ENCODE results near the gene UFSP1.

DNA sequence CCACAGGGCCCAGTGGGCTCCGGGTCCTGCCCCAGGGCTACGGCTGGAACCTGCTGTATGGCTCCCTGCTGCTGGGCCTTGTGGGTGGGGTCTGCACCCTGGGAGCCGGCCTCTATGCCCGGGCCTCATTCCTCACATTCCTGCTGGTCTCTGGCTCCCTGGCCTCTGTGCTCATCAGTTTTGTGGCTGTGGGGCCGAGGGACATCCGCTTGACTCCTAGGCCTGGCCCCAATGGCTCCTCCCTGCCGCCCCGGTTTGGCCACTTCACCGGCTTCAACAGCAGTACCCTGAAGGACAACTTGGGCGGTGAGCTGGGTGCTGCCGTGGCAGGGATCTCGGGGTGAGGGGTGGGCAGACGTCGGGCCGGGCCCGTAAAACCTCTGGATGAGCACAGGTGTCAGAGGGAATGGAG lies 32.6 kb downstream of the UFSP1 start:
- TF ChIP-seq, protein P1, sequence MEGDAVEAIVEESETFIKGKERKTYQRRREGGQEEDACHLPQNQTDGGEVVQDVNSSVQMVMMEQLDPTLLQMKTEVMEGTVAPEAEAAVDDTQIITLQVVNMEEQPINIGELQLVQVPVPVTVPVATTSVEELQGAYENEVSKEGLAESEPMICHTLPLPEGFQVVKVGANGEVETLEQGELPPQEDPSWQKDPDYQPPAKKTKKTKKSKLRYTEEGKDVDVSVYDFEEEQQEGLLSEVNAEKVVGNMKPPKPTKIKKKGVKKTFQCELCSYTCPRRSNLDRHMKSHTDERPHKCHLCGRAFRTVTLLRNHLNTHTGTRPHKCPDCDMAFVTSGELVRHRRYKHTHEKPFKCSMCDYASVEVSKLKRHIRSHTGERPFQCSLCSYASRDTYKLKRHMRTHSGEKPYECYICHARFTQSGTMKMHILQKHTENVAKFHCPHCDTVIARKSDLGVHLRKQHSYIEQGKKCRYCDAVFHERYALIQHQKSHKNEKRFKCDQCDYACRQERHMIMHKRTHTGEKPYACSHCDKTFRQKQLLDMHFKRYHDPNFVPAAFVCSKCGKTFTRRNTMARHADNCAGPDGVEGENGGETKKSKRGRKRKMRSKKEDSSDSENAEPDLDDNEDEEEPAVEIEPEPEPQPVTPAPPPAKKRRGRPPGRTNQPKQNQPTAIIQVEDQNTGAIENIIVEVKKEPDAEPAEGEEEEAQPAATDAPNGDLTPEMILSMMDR (conservative IDR thresholded peaks at IDR 0.05), result no peak
- no peak for TF ChIP-seq EZH2 (IDR thresholded peaks at IDR 0.05; ENCODE audit: low read depth)
